UCSD-AML1 (cell line): ENCODE data around the gene DGKE.

Source experiments
- DNase-seq: peaks from one replicate; lab custom pipeline; 2025; ENCODE audit not compliant: unreplicated experiment; lab: John Stamatoyannopoulos, UW

The DGKE gene

DNA sequence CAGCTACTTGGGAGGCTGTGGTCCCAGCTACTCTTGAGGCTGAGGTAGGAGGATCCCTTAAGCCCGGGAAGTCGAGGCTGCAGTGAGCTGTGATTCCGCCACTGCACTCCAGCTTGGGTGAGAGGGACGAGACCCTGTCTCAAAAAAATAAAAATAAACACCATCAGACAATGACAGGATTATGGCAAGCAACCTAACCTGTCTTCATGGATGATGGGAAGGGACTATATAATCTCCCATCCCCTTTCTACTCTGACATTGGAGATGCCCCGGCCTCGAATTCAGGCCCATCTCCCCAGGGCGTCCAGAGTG lies 79.0 kb downstream of the DGKE start:
- DNase-seq = no peak

GRCh38 chr17:56913353-56913866 lies 79.5 kb downstream of the DGKE start:
- no peak for DNase-seq

DNA sequence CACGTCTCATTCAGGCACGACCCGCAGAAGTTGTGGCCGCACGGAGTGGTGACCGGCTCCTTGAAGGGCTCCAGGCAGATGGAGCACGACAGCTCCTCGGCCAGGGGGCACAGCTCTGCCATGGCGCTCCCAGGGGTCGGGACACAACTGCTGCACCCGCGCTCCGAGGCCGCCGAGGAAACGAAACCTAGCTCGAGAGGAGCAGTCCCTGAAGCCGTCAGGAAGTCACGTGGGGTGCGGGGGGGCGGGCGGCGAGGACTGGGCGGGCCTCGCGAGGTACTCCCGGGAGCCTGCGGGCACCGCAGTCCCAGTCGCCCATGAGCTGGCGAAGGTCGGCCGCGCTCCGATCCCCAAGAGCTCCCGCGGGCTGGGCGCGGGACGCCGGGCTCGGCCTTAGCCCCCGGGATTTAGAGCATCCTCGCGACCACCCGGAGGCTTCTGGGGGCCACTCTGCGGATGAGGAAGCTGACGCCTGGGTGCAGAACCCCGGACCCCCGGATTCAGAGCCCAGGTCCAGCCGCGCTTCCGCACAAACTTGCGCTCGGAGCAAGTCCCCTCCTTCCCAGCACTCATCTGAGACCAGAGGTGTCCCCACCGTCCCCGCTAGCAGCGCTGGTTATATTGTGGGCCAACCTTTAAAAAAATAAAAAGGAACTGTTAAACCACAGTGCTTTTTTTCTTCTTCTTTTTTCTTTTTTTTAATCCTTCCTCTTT lies 80.1 kb downstream of the DGKE start, which contains the start of gene TRIM25:
Gene TRIM25, minus strand, starts transcription at position 183 of the 714 bp plus-strand sequence. Its CDS starts 61 bp downstream, at position 122.
- peak; percentile 91 for DNase-seq

DNA sequence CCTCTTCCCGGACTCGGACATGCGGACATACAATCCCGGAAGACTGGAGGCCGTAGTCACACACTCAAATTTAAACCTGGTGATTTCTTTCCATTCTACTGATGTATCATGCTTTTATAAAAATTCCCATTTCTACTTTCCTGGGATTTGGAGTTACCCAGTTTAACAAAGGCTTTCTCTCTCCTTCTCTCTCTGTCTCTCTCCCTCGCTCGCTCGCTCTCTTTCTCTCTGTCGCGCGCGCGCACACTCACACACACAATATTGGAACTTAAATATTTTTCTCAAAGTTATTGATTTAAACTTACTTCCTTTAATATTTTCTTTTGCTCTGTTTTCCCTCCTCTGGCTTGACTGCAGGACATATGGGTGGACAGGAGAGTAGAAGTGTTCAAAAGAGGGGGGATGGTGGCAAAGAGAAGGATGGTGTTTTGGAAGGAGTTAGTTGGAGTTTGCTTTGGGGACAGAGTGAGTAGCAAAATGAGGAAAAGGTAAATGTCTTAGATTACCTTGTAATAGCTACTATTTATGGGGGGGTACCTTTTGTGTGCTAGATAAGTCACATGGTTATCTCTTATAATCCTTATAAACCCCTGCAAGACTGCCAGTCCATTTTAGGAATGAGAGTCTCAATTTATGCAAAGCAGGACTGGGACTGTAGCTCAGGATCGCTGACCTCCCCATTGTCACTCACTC lies 80.8 kb downstream of the DGKE start:
- no peak for DNase-seq

DNA sequence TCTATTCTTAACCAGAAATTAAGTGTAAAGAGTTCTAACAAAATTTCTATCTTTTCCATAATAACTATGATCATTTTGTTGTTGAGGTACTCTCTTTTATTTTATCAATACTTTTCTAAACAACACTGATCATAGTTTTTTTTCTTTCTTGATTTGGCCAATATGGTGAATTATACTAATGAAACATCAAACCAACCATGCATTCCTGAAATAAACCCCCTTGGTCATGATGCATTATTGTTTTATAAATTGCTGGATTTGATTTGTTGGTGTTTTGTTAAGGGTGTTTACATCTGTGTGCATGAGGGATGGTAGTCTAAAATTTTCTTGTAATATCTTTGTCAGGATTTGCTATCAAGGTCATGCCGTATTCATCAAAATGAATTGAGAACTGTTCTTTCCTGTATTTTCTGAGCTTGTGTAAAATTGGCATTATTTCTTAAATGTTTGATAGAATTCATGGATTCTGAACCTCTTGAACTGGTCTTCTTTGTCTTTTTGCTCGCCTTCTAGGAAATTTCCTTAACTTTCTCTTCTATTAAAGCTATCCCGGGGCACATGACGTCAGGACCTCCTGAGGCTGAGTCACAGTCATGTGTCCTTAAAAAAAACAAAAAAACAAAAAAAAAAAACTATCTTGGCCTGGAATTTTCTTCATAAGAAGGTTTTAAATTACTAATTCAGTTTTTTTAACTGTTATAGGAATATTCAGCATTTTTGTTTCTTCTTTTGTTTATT lies 83.8 kb downstream of the DGKE start:
- no peak for DNase-seq

GRCh38 chr17:56918916-56919315 lies 85.0 kb downstream of the DGKE start:
- no peak for DNase-seq
